ENCODE data around the gene ABLIM3.
A peak's percentile ranks its signal among the peaks of the same experiment; 100 is the strongest.

DNA sequence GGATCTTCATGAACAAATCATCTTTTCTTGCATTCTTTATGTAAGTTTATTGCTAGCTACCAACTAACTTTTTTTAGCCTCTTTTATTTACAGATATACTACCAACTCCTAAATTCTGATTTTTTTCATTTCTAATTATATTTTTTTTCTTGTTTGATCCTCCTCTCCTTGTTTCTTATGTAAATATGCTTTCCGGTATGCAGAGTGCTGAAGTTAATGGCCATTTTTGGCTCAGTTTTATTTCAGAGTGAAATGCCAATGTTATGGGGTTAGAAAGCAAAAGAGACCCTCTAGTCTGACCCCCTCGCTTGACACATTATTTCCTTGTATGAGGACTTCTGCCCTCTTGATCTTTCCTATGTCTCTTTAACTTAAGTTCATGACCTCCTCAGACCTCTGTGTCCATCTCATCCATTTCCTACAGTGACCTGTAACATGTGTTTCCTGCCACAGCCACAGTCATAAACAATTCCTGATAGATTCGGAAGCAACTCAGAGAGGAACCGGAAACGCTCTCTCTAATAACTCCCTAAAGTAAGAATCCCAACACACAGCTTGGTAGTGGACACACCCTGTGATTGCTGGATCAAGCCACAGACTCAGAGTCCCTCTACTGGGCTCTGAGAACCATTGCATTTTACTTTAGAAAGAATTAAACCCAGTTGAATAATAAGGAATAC, 87.5 kb downstream of the ABLIM3 start:
- TF ChIP-seq, protein P1, sequence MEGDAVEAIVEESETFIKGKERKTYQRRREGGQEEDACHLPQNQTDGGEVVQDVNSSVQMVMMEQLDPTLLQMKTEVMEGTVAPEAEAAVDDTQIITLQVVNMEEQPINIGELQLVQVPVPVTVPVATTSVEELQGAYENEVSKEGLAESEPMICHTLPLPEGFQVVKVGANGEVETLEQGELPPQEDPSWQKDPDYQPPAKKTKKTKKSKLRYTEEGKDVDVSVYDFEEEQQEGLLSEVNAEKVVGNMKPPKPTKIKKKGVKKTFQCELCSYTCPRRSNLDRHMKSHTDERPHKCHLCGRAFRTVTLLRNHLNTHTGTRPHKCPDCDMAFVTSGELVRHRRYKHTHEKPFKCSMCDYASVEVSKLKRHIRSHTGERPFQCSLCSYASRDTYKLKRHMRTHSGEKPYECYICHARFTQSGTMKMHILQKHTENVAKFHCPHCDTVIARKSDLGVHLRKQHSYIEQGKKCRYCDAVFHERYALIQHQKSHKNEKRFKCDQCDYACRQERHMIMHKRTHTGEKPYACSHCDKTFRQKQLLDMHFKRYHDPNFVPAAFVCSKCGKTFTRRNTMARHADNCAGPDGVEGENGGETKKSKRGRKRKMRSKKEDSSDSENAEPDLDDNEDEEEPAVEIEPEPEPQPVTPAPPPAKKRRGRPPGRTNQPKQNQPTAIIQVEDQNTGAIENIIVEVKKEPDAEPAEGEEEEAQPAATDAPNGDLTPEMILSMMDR (IDR thresholded peaks at IDR 0.05), result peak in 2 of 3 donors; percentile 35 to 42
- TF ChIP-seq POLR2A (IDR thresholded peaks at IDR 0.05), result no peak
- no peak for TF ChIP-seq EP300 (IDR thresholded peaks at IDR 0.05)
